GM23338 (cell line): ENCODE data around the gene LCNL1. TPM values are rescaled to one million over a fixed set of nuclear protein-coding genes. Genes with fewer than 3 reads are reported as not detected.

Source experiments
- ATAC-seq: fragments of 200-7000 bp; cut with Tn5 transposase; 3 replicates; pipeline ENCODE4 v1.9.1; 2020
- DNase-seq: peaks from one replicate; pipeline ENCODE4 v3.0.0-alpha.2; 2015; ENCODE audit warnings: low spot score
- H2AFZ ChIP-seq: fragments of 200-600 bp; sonication (generic); 2 replicates; pipeline ENCODE4 v1.8.0; 2016; ENCODE audit warnings: antibody characterized with exemption, mild to moderate bottlenecking, moderate library complexity
- H3F3A ChIP-seq: fragments of 200-600 bp; sonication (generic); replicated peaks from 2 replicates; pipeline ENCODE4 v1.8.0; 2017; ENCODE audit warnings: antibody characterized with exemption, mixed run types, low read depth
- H3K27ac ChIP-seq: fragments of 200-600 bp; sonication (generic); 2 replicates; pipeline ENCODE4 v1.6.1; 2016; ENCODE audit warnings: low read depth
- H3K27me3 ChIP-seq: fragments of 200-600 bp; sonication (generic); 2 replicates; pipeline ENCODE4 v1.8.0; 2016; ENCODE audit warnings: mild to moderate bottlenecking, mixed run types, moderate library complexity; ENCODE audit not compliant: insufficient read depth
- H3K36me3 ChIP-seq: fragments of 200-600 bp; sonication (generic); 2 replicates; pipeline ENCODE4 v1.8.0; 2016; ENCODE audit warnings: mild to moderate bottlenecking; ENCODE audit not compliant: insufficient read depth
- H3K4me1 ChIP-seq: fragments of 200-600 bp; sonication (generic); 2 replicates; pipeline ENCODE4 v1.8.0; 2016; ENCODE audit warnings: mild to moderate bottlenecking, moderate library complexity; ENCODE audit not compliant: insufficient read depth
- H3K4me2 ChIP-seq: fragments of 200-600 bp; sonication (generic); 2 replicates; pipeline ENCODE4 v1.7.1; 2017; ENCODE audit warnings: mixed run types
- H3K4me3 ChIP-seq: fragments of 200-600 bp; sonication (generic); 2 replicates; pipeline ENCODE4 v1.6.1; 2016; ENCODE audit warnings: mixed run types
- H3K79me2 ChIP-seq: fragments of 200-600 bp; sonication (generic); replicated peaks from 2 replicates; pipeline ENCODE4 v1.8.0; 2017; ENCODE audit warnings: mild to moderate bottlenecking; ENCODE audit not compliant: insufficient read depth
- H3K9me2 ChIP-seq: fragments of 200-600 bp; sonication (generic); 2 replicates; pipeline ENCODE4 v1.8.0; 2017; ENCODE audit not compliant: insufficient read depth
- H4K20me1 ChIP-seq: fragments of 200-600 bp; sonication (generic); replicated peaks from 2 replicates; pipeline ENCODE4 v1.8.0; 2017; ENCODE audit warnings: mild to moderate bottlenecking; ENCODE audit not compliant: insufficient read depth
- H3K27ac Mint-ChIP-seq: 2 replicates; pipeline ENCODE4 v1.8.0; 2020; ENCODE audit warnings: inconsistent platforms, mild to moderate bottlenecking, moderate library complexity, mixed read lengths
- H3K27me3 Mint-ChIP-seq: 3 replicates; pipeline ENCODE4 v1.8.0; 2022; ENCODE audit warnings: low read depth, mild to moderate bottlenecking, moderate library complexity, mixed read lengths, inconsistent platforms; ENCODE audit not compliant: insufficient read depth, poor library complexity
- H3K36me3 Mint-ChIP-seq: 3 replicates; pipeline ENCODE4 v1.8.0; 2021; ENCODE audit warnings: low read depth, mild to moderate bottlenecking, inconsistent platforms, moderate library complexity, mixed read lengths
- H3K4me1 Mint-ChIP-seq: 3 replicates; pipeline ENCODE4 v1.8.0; 2020; ENCODE audit warnings: mild to moderate bottlenecking, inconsistent platforms, mixed read lengths
- H3K4me3 Mint-ChIP-seq: 3 replicates; pipeline ENCODE4 v1.8.0; 2021; ENCODE audit warnings: moderate library complexity, mild to moderate bottlenecking, inconsistent platforms, mixed read lengths
- H3K9me3 Mint-ChIP-seq: 3 replicates; pipeline ENCODE4 v1.8.0; 2020; ENCODE audit warnings: moderate library complexity, mild to moderate bottlenecking, inconsistent platforms, mixed read lengths
- CREB1 ChIP-seq: fragments of 250-450 bp; sonication (Bioruptor Pico); IDR thresholded peaks from 2 replicates; pipeline ENCODE4 v1.5.0; 2020; ENCODE audit warnings: low read depth, mild to moderate bottlenecking, moderate library complexity
- EZH2 ChIP-seq: fragments of 200-600 bp; sonication (generic); IDR thresholded peaks from one replicate; pipeline ENCODE4 v1.8.0; 2017; ENCODE audit warnings: antibody characterized with exemption, mild to moderate bottlenecking, low read depth; ENCODE audit not compliant: unreplicated experiment
- EZH2phosphoT487 ChIP-seq: fragments of 200-600 bp; sonication (generic); IDR thresholded peaks from one replicate; pipeline ENCODE4 v1.8.1; 2018; ENCODE audit warnings: antibody characterized with exemption; ENCODE audit not compliant: unreplicated experiment
- JUNB ChIP-seq: IDR thresholded peaks from one replicate; pipeline ENCODE4 v1.6.1; 2016; ENCODE audit warnings: antibody characterized with exemption; ENCODE audit not compliant: unreplicated experiment
- NANOG ChIP-seq: IDR thresholded peaks from 2 replicates; pipeline ENCODE4 v1.6.1; 2016; ENCODE audit warnings: antibody characterized with exemption, borderline replicate concordance
- POLR2AphosphoS5 ChIP-seq: IDR thresholded peaks from 2 replicates; pipeline ENCODE4 v1.6.1; 2016; ENCODE audit warnings: antibody characterized with exemption, low read depth
- STAT1 ChIP-seq: IDR thresholded peaks from one replicate; pipeline ENCODE4 v1.6.1; 2016; ENCODE audit warnings: antibody characterized with exemption; ENCODE audit not compliant: unreplicated experiment
- ZNF114 ChIP-seq: fragments of 250-450 bp; sonication (Bioruptor Pico); IDR thresholded peaks from 2 replicates; pipeline ENCODE4 v1.5.0; 2020; ENCODE audit warnings: mild to moderate bottlenecking, moderate library complexity
- ZNF331 ChIP-seq: fragments of 250-450 bp; sonication (Bioruptor Pico); IDR thresholded peaks from 2 replicates; pipeline ENCODE4 v1.5.0; 2020; ENCODE audit warnings: low read depth, mild to moderate bottlenecking, moderate library complexity
- polyA plus RNA-seq: library from polyadenylated mRNA; unstranded; fragments of >200 nt; fragmentation: Nextera tagmentation; extraction: Ambion mirVana; gene quantifications from 2 replicates; pipeline ENCODE4 v1.2.1, GENCODE V29; 2016
- total RNA-seq: library from RNA; depleted of rRNA; stranded (reverse); fragments of >200 nt; shearing (Covaris generic); gene quantifications from 2 replicates; pipeline ENCODE4 v1.2.3, GENCODE V29; 2014
- TF ChIP-seq, protein P1 (sequence below), 2 experiments: fragments of 200-600 bp in 1 of 2; sonication (generic) in 1 of 2; conservative IDR thresholded peaks; 2 replicates each; pipeline versions ENCODE4 v1.5.1 to v1.6.1; 2016 to 2017; ENCODE audit warnings: antibody characterized with exemption in 2 of 2, low read depth in 2 of 2, mild to moderate bottlenecking in 2 of 2, moderate library complexity in 1 of 2
- TF ChIP-seq, protein P2 (sequence below): IDR thresholded peaks from 2 replicates; pipeline ENCODE4 v1.6.1; 2016; ENCODE audit warnings: antibody characterized with exemption
- TF ChIP-seq, protein P3 (sequence below): fragments of 250-450 bp; sonication (Bioruptor Pico); IDR thresholded peaks from 2 replicates; pipeline ENCODE4 v1.5.0; 2020; ENCODE audit warnings: mild to moderate bottlenecking, moderate library complexity
- TF ChIP-seq, protein P4 (sequence below): IDR thresholded peaks from one replicate; pipeline ENCODE4 v1.6.1; 2018; ENCODE audit warnings: antibody characterized with exemption; ENCODE audit not compliant: unreplicated experiment

Gene LCNL1
- total and polyA plus RNA-seq, 2 experiments from 2014 or later: 0.11 TPM; not detected in 1

DNA sequence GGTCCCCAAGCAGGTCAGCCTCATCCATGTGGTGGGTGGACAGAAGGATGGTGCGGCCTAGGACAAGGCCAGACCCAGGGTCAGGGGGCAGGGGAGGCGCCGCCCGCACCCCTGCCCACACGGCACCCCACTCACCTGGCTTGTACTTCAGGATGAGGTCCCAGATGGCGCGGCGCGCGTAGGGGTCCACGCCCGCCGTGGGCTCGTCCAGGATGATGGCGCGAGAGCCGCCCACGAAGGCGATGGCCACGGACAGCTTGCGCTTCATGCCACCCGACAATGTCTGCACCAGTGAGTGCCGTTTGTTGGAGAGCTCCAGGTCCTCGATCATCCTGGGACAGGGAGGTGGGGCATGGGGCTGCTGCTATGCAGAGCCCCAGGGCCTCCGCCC, 32.7 kb downstream of the LCNL1 start:
- Histone ChIP-seq H3K27ac (no peak overlapping the region), H3K4me2 (no peak overlapping the region), H4K20me1 (no peaks in the 10 kb centered on the region), H3F3A (no peaks in the 10 kb centered on the region), H3K36me3 (no peaks in the 10 kb centered on the region), H3K4me1 (no peaks in the 10 kb centered on the region), H3K4me3 (no peak overlapping the region), H3K9me2 (no peaks in the 10 kb centered on the region), H3K79me2 (no peaks in the 10 kb centered on the region), H3K27me3 (no peaks in the 10 kb centered on the region), H2AFZ (no peak overlapping the region)
- H3K9me3 Mint-ChIP-seq: no peaks in the 10 kb centered on the region
- DNase-seq (no peak), ATAC-seq (no peak)
- H3K27me3 Mint-ChIP-seq: peaks cover 4% of the 10 kb centered on the region
- H3K27ac Mint-ChIP-seq: no peak overlapping the region
- H3K4me1 Mint-ChIP-seq: no peaks in the 10 kb centered on the region
- TF ChIP-seq EZH2phosphoT487: no peak
- TF ChIP-seq, protein P1, sequence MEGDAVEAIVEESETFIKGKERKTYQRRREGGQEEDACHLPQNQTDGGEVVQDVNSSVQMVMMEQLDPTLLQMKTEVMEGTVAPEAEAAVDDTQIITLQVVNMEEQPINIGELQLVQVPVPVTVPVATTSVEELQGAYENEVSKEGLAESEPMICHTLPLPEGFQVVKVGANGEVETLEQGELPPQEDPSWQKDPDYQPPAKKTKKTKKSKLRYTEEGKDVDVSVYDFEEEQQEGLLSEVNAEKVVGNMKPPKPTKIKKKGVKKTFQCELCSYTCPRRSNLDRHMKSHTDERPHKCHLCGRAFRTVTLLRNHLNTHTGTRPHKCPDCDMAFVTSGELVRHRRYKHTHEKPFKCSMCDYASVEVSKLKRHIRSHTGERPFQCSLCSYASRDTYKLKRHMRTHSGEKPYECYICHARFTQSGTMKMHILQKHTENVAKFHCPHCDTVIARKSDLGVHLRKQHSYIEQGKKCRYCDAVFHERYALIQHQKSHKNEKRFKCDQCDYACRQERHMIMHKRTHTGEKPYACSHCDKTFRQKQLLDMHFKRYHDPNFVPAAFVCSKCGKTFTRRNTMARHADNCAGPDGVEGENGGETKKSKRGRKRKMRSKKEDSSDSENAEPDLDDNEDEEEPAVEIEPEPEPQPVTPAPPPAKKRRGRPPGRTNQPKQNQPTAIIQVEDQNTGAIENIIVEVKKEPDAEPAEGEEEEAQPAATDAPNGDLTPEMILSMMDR (conservative IDR thresholded peaks at IDR 0.05; ENCODE audit: low read depth in 2 of 2): no peak
- TF ChIP-seq, protein P2, sequence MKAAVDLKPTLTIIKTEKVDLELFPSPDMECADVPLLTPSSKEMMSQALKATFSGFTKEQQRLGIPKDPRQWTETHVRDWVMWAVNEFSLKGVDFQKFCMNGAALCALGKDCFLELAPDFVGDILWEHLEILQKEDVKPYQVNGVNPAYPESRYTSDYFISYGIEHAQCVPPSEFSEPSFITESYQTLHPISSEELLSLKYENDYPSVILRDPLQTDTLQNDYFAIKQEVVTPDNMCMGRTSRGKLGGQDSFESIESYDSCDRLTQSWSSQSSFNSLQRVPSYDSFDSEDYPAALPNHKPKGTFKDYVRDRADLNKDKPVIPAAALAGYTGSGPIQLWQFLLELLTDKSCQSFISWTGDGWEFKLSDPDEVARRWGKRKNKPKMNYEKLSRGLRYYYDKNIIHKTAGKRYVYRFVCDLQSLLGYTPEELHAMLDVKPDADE: no peak
- no peak for TF ChIP-seq NANOG
- no peak for TF ChIP-seq ZNF114
- TF ChIP-seq, protein P3, sequence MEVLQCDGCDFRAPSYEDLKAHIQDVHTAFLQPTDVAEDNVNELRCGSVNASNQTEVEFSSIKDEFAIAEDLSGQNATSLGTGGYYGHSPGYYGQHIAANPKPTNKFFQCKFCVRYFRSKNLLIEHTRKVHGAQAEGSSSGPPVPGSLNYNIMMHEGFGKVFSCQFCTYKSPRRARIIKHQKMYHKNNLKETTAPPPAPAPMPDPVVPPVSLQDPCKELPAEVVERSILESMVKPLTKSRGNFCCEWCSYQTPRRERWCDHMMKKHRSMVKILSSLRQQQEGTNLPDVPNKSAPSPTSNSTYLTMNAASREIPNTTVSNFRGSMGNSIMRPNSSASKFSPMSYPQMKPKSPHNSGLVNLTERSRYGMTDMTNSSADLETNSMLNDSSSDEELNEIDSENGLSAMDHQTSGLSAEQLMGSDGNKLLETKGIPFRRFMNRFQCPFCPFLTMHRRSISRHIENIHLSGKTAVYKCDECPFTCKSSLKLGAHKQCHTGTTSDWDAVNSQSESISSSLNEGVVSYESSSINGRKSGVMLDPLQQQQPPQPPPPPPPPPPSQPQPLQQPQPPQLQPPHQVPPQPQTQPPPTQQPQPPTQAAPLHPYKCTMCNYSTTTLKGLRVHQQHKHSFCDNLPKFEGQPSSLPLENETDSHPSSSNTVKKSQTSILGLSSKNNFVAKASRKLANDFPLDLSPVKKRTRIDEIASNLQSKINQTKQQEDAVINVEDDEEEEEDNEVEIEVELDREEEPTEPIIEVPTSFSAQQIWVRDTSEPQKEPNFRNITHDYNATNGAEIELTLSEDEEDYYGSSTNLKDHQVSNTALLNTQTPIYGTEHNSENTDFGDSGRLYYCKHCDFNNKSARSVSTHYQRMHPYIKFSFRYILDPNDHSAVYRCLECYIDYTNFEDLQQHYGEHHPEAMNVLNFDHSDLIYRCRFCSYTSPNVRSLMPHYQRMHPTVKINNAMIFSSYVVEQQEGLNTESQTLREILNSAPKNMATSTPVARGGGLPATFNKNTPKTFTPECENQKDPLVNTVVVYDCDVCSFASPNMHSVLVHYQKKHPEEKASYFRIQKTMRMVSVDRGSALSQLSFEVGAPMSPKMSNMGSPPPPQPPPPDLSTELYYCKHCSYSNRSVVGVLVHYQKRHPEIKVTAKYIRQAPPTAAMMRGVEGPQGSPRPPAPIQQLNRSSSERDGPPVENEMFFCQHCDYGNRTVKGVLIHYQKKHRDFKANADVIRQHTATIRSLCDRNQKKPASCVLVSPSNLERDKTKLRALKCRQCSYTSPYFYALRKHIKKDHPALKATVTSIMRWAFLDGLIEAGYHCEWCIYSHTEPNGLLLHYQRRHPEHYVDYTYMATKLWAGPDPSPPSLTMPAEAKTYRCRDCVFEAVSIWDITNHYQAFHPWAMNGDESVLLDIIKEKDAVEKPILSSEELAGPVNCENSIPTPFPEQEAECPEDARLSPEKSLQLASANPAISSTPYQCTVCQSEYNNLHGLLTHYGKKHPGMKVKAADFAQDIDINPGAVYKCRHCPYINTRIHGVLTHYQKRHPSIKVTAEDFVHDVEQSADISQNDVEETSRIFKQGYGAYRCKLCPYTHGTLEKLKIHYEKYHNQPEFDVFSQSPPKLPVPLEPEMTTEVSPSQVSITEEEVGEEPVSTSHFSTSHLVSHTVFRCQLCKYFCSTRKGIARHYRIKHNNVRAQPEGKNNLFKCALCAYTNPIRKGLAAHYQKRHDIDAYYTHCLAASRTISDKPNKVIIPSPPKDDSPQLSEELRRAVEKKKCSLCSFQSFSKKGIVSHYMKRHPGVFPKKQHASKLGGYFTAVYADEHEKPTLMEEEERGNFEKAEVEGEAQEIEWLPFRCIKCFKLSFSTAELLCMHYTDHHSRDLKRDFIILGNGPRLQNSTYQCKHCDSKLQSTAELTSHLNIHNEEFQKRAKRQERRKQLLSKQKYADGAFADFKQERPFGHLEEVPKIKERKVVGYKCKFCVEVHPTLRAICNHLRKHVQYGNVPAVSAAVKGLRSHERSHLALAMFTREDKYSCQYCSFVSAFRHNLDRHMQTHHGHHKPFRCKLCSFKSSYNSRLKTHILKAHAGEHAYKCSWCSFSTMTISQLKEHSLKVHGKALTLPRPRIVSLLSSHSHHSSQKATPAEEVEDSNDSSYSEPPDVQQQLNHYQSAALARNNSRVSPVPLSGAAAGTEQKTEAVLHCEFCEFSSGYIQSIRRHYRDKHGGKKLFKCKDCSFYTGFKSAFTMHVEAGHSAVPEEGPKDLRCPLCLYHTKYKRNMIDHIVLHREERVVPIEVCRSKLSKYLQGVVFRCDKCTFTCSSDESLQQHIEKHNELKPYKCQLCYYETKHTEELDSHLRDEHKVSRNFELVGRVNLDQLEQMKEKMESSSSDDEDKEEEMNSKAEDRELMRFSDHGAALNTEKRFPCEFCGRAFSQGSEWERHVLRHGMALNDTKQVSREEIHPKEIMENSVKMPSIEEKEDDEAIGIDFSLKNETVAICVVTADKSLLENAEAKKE (CRISPR knock-in tag): no peak
- TF ChIP-seq POLR2AphosphoS5: no peak
- no peak for TF ChIP-seq EZH2
- TF ChIP-seq CREB1 (CRISPR knock-in tag): no peak
- no peak for TF ChIP-seq STAT1
- TF ChIP-seq, protein P4, sequence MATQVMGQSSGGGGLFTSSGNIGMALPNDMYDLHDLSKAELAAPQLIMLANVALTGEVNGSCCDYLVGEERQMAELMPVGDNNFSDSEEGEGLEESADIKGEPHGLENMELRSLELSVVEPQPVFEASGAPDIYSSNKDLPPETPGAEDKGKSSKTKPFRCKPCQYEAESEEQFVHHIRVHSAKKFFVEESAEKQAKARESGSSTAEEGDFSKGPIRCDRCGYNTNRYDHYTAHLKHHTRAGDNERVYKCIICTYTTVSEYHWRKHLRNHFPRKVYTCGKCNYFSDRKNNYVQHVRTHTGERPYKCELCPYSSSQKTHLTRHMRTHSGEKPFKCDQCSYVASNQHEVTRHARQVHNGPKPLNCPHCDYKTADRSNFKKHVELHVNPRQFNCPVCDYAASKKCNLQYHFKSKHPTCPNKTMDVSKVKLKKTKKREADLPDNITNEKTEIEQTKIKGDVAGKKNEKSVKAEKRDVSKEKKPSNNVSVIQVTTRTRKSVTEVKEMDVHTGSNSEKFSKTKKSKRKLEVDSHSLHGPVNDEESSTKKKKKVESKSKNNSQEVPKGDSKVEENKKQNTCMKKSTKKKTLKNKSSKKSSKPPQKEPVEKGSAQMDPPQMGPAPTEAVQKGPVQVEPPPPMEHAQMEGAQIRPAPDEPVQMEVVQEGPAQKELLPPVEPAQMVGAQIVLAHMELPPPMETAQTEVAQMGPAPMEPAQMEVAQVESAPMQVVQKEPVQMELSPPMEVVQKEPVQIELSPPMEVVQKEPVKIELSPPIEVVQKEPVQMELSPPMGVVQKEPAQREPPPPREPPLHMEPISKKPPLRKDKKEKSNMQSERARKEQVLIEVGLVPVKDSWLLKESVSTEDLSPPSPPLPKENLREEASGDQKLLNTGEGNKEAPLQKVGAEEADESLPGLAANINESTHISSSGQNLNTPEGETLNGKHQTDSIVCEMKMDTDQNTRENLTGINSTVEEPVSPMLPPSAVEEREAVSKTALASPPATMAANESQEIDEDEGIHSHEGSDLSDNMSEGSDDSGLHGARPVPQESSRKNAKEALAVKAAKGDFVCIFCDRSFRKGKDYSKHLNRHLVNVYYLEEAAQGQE: no peak
- no peak for TF ChIP-seq ZNF331
- no peak for TF ChIP-seq JUNB
- no peak overlapping the region for H3K4me3 Mint-ChIP-seq
- H3K36me3 Mint-ChIP-seq: peaks cover 2% of the 10 kb centered on the region; the same call in 1 of the 3 replicates
